BJ (cell line): ENCODE data around the gene ANKRD12. TPM values are rescaled to one million over a fixed set of nuclear protein-coding genes. Genes with fewer than 3 reads are reported as not detected.

Experiments used
- CTCF ChIA-PET: fragments of 350-600 bp; formaldehyde crosslinking; extraction: SDS; loops from one replicate; lab custom pipeline; 2021; ENCODE audit warnings: antibody characterized with exemption, inconsistent platforms; lab: Yijun Ruan, JAX
- POLR2A ChIA-PET: fragments of 300-600 bp; sonication (Branson Sonifier 250); formaldehyde crosslinking; extraction: SDS; loops from one replicate; lab custom pipeline; 2021; ENCODE audit warnings: antibody characterized with exemption; lab: Charles Lee
- DNase-seq: peaks from one replicate; pipeline ENCODE4 v3.0.0-alpha.2; 2011; ENCODE audit warnings: low read depth
- H3K27me3 ChIP-seq: 2 replicates; pipeline ENCODE4 v1.6.0; 2011; ENCODE audit warnings: low read length; ENCODE audit not compliant: control insufficient read depth, insufficient read depth
- H3K36me3 ChIP-seq: 2 replicates; pipeline ENCODE4 v1.5.1; 2011; ENCODE audit warnings: low read length; ENCODE audit not compliant: control insufficient read depth, insufficient read depth
- H3K4me3 ChIP-seq: 2 replicates; pipeline ENCODE4 v1.5.1; 2011; ENCODE audit warnings: low read depth, mild to moderate bottlenecking, control low read depth, low read length
- polyA plus RNA-seq: library from polyadenylated mRNA; depleted of rRNA; stranded (reverse); fragments of >200 nt; gene quantifications from 2 replicates; pipeline ENCODE4 v1.2.3, GENCODE V29; 2011
- TF ChIP-seq, protein P1 (sequence below): IDR thresholded peaks from 2 replicates; pipeline ENCODE4 v1.5.1; 2011; ENCODE audit warnings: low read depth, mild to moderate bottlenecking, control low read depth, inconsistent platforms, low read length, moderate library complexity; ENCODE audit not compliant: insufficient read depth

Gene ANKRD12
- polyA plus RNA-seq, 1 experiment = 3.0 TPM

GRCh38 chr18:9237981-9238380 is 101.4 kb downstream of the ANKRD12 start:
- CTCF ChIA-PET = interaction anchor here (0.7 kb wide), 1 partner anchor 8 kb away, joined by 3 read pairs; no protein-coding TSS in a partner anchor
- DNase-seq = no peak
- POLR2A ChIA-PET = no interaction called here
- H3K36me3 ChIP-seq = peaks cover 4% of the 10 kb centered on the region
- H3K27me3 ChIP-seq = no peaks in the 10 kb centered on the region
- TF ChIP-seq, protein P1, sequence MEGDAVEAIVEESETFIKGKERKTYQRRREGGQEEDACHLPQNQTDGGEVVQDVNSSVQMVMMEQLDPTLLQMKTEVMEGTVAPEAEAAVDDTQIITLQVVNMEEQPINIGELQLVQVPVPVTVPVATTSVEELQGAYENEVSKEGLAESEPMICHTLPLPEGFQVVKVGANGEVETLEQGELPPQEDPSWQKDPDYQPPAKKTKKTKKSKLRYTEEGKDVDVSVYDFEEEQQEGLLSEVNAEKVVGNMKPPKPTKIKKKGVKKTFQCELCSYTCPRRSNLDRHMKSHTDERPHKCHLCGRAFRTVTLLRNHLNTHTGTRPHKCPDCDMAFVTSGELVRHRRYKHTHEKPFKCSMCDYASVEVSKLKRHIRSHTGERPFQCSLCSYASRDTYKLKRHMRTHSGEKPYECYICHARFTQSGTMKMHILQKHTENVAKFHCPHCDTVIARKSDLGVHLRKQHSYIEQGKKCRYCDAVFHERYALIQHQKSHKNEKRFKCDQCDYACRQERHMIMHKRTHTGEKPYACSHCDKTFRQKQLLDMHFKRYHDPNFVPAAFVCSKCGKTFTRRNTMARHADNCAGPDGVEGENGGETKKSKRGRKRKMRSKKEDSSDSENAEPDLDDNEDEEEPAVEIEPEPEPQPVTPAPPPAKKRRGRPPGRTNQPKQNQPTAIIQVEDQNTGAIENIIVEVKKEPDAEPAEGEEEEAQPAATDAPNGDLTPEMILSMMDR = no peak
- no peak overlapping the region for H3K4me3 ChIP-seq

DNA sequence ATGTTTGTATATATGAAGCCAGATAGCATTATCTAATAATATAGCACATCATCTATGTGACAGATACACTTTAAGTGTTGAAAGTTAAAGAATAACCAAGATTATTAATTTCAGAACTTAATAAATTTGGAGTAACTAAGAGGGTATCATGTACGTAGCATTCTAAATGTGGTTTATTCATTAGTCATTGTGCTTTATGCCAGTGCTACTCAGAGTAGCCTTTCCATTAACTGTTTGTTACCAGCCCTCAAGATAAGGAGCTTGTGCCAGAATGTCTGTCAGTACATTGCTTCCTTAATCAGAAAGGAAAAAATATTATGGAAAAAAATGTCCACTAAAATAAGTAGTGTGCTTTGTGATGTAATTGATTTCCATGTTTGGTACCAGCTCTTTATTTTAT is 103.1 kb downstream of the ANKRD12 start:
- POLR2A ChIA-PET = no interaction called here
- H3K4me3 ChIP-seq = no peak overlapping the region
- TF ChIP-seq, protein P1 = no peak
- DNase-seq = no peak
- no peaks in the 10 kb centered on the region for H3K36me3 ChIP-seq
- CTCF ChIA-PET = no interaction called here
- H3K27me3 ChIP-seq = no peaks in the 10 kb centered on the region

DNA sequence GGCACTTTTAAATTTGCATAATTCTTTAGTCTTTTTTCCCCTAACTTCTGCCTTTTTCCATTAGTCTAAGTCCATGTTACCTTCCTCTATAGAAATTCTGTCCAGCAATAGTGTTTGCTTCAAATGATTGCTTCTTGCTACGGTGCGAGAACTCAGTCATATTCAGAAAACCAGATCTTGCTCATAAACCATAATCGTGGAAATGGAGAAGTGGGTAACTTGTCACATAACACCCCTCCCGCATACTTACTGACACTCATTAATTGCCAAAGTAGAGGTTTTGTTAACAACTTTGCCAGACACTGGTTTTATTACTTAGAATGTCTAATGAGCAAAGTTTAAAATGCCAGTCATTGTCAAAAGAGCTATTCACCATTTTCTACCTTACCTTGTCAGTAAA is 103.7 kb downstream of the ANKRD12 start:
- CTCF ChIA-PET = no interaction called here
- H3K27me3 ChIP-seq = no peaks in the 10 kb centered on the region
- no peaks in the 10 kb centered on the region for H3K36me3 ChIP-seq
- no peak for DNase-seq
- no peak overlapping the region for H3K4me3 ChIP-seq
- TF ChIP-seq, protein P1 = no peak
- POLR2A ChIA-PET = no interaction called here

- CTCF ChIA-PET = interaction anchor here (1.0 kb wide), 1 partner anchor 32 kb away, joined by 4 read pairs; no protein-coding TSS in a partner anchor
- POLR2A ChIA-PET = no interaction called here
Measured at GRCh38 chr18:9243029-9243428, 106.4 kb downstream of the ANKRD12 start.

DNA sequence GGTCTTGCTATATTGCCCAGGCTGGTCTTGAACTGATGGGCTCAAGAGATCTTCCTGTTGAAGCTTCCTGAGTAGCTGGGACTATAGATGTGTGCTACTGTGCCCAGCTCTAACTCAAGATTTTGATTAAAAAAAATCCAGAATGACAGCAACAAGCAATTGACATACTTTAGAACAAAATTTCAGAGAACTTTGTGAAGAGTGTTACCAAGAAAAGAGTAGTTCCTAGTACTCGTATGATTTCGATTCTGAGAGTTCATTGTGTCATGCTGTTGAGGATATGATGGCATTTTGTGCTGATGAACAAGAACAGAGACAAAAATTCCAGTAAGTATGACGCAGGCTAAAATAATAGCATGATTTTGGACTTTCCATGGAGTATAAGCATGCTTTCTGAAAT is 107.8 kb downstream of the ANKRD12 start:
- no peak for DNase-seq
- H3K4me3 ChIP-seq = no peak overlapping the region
- ChIA-PET CTCF (no interaction called here), POLR2A (no interaction called here)
- no peaks in the 10 kb centered on the region for H3K27me3 ChIP-seq
- H3K36me3 ChIP-seq = no peaks in the 10 kb centered on the region
- TF ChIP-seq, protein P1 = no peak

More at GRCh38 chr18:9243029-9243428, 106.4 kb downstream of the ANKRD12 start:
- Histone ChIP-seq H3K4me3 (no peak overlapping the region), H3K27me3 (no peaks in the 10 kb centered on the region), H3K36me3 (no peaks in the 10 kb centered on the region)
- TF ChIP-seq, protein P1 = no peak
- DNase-seq = no peak
